NCI-H82 (cell line): Measurements from ENCODE around the gene C11orf21.
A peak's percentile ranks its signal among the peaks of the same experiment; 100 is the strongest.

Experiments used
- DNase-seq: peaks from one replicate; lab custom pipeline; 2025; lab: John Stamatoyannopoulos, UW

Gene C11orf21

GRCh38 chr11:2271327-2272227 lies 30.1 kb downstream of the C11orf21 start:
- no peak for DNase-seq

- no peak for DNase-seq
Measured at GRCh38 chr11:2271077-2271326, 30.7 kb downstream of the C11orf21 start.

GRCh38 chr11:2270322-2271076 lies 31.2 kb downstream of the C11orf21 start, which contains the start of gene ASCL2:
Gene ASCL2 (minus strand): TSS chr11:2270588. CDS start chr11:2270332, 256 bp downstream.
- DNase-seq, result no peak

GRCh38 chr11:2269601-2270321 lies 32.0 kb downstream of the C11orf21 start:
- peak; percentile 28 for DNase-seq

- DNase-seq, result no peak
Measured at GRCh38 chr11:2268729-2269600, 32.8 kb downstream of the C11orf21 start.

- no peak for DNase-seq
Measured at GRCh38 chr11:2267851-2268728, 33.6 kb downstream of the C11orf21 start.

- no peak for DNase-seq
Measured at GRCh38 chr11:2267306-2267850, 34.3 kb downstream of the C11orf21 start.

- DNase-seq, result no peak
Measured at GRCh38 chr11:2266586-2267305, 35.0 kb downstream of the C11orf21 start.

- DNase-seq, result no peak
Measured at GRCh38 chr11:2265854-2266585, 35.7 kb downstream of the C11orf21 start.

- DNase-seq, result no peak
Measured at GRCh38 chr11:2265396-2265795, 36.3 kb downstream of the C11orf21 start.

GRCh38 chr11:2264366-2265053 lies 37.2 kb downstream of the C11orf21 start:
- no peak for DNase-seq

- no peak for DNase-seq
Measured at GRCh38 chr11:2263724-2264360, 37.9 kb downstream of the C11orf21 start.

GRCh38 chr11:2263071-2263565 lies 38.6 kb downstream of the C11orf21 start:
- no peak for DNase-seq

GRCh38 chr11:2262301-2263070 lies 39.2 kb downstream of the C11orf21 start:
- no peak for DNase-seq

- DNase-seq, result no peak
Measured at GRCh38 chr11:2261436-2262230, 40.1 kb downstream of the C11orf21 start.
